Measurements from ENCODE around the gene ZBED4. TPM values are rescaled to one million over a fixed set of nuclear protein-coding genes. Genes with fewer than 3 reads are reported as not detected.

Gene ZBED4
- total and polyA plus RNA-seq, 4 donors, result 2.1 to 10.3 (median 4.8) TPM

- TF ChIP-seq SP1 (IDR thresholded peaks at IDR 0.05) (no peak), GABPA (IDR thresholded peaks at IDR 0.05 in 1 of 2, conservative IDR thresholded peaks at IDR 0.05 in 1 of 2) (no peak), FOXA2 (IDR thresholded peaks at IDR 0.05) (no peak), EGR1 (IDR thresholded peaks at IDR 0.05; ENCODE audit: low read depth in 2 of 2) (no peak), ATF3 (IDR thresholded peaks at IDR 0.05) (no peak), YY1 (IDR thresholded peaks at IDR 0.05) (no peak), FOXA1 (IDR thresholded peaks at IDR 0.05) (no peak), NR2F2 (IDR thresholded peaks at IDR 0.05) (no peak), CTCF (IDR thresholded peaks at IDR 0.05; ENCODE audit: low read depth, low read length, missing input control) (no peak), RXRA (IDR thresholded peaks at IDR 0.05) (no peak), TAF1 (conservative IDR thresholded peaks at IDR 0.05) (no peak), HNF4A (conservative IDR thresholded peaks at IDR 0.05) (no peak), RAD21 (IDR thresholded peaks at IDR 0.05) (no peak), HNF4G (IDR thresholded peaks at IDR 0.05) (no peak), JUND (IDR thresholded peaks at IDR 0.05) (no peak), ZBTB33 (IDR thresholded peaks at IDR 0.05) (no peak), MAX (IDR thresholded peaks at IDR 0.05) (no peak)
- H3K36me3 ChIP-seq (ENCODE audit: control insufficient read depth in 4 of 4, insufficient read depth in 3 of 4, low read depth in 1 of 4, low read length in 3 of 4), result peaks cover 4 to 47% (median 20%) of the 10 kb centered on the region in 4 donors
Observed at GRCh38 chr22:49901457-49901856, 47.8 kb downstream of the ZBED4 start.

GRCh38 chr22:49903322-49904039 lies 49.8 kb downstream of the ZBED4 start:
- H3K27me3 ChIP-seq (ENCODE audit: control insufficient read depth in 4 of 4, insufficient read depth in 4 of 4, low read length in 3 of 4), result no peaks in the 10 kb centered on the region

More at GRCh38 chr22:49901457-49901856, 47.8 kb downstream of the ZBED4 start:
- WGBS, result 95% methylated on average over 11 of the region's 11 CpGs
- Histone ChIP-seq H3K9ac (ENCODE audit: low read depth in 1 of 2, low read length in 2 of 2) (no peak overlapping the region), H3K27ac (ENCODE audit: low read depth in 1 of 2, low read length in 2 of 2) (no peak overlapping the region), H3K4me3 (ENCODE audit: low read depth in 1 of 3, low read length in 3 of 3) (no peak overlapping the region), H3K27me3 (ENCODE audit: control insufficient read depth in 4 of 4, insufficient read depth in 4 of 4, low read length in 3 of 4) (no peaks in the 10 kb centered on the region), H3K9me3 (ENCODE audit: control insufficient read depth in 4 of 4, low read length in 3 of 4) (no peaks in the 10 kb centered on the region), H3K4me1 (ENCODE audit: control insufficient read depth in 4 of 4, insufficient read depth in 4 of 4, low read length in 3 of 4) (no peaks in the 10 kb centered on the region)
- no peak for DNase-seq (ENCODE audit: low spot score)

More at GRCh38 chr22:49903322-49904039, 49.8 kb downstream of the ZBED4 start:
- Histone ChIP-seq H3K9ac (ENCODE audit: low read depth in 1 of 2, low read length in 2 of 2) (no peak overlapping the region), H3K36me3 (ENCODE audit: control insufficient read depth in 4 of 4, insufficient read depth in 3 of 4, low read depth in 1 of 4, low read length in 3 of 4) (peaks cover 9 to 62% (median 25%) of the 10 kb centered on the region in 4 donors), H3K27ac (ENCODE audit: low read depth in 1 of 2, low read length in 2 of 2) (no peak overlapping the region), H3K4me3 (ENCODE audit: low read depth in 1 of 3, low read length in 3 of 3) (no peak overlapping the region), H3K4me1 (ENCODE audit: control insufficient read depth in 4 of 4, insufficient read depth in 4 of 4, low read length in 3 of 4) (no peaks in the 10 kb centered on the region), H3K9me3 (ENCODE audit: control insufficient read depth in 4 of 4, low read length in 3 of 4) (no peaks in the 10 kb centered on the region)
- whole genome bisulfite sequencing, result 95% methylated on average over 17 of the region's 17 CpGs
- no peak for TF ChIP-seq RAD21 (IDR thresholded peaks at IDR 0.05)
- TF ChIP-seq FOXA2 (IDR thresholded peaks at IDR 0.05), result no peak
- TF ChIP-seq RXRA (IDR thresholded peaks at IDR 0.05), result no peak
- no peak for DNase-seq (ENCODE audit: low spot score)
